Gastrocnemius medialis (tissue), 4 donors: ENCODE measurements around the gene DNAJC30. TPM values are rescaled to one million over a fixed set of nuclear protein-coding genes. Genes with fewer than 3 reads are reported as not detected.

Source experiments
- ATAC-seq, 2 donors: fragments of 150-250 bp; one replicate each; pipeline ENCODE4 v1.9.1; 2016
- DNase-seq, 2 donors: peaks; one replicate each; pipeline ENCODE4 v3.0.0-alpha.2; 2019
- H3K27ac ChIP-seq, 4 donors: fragments of 200-600 bp; sonication (generic); 1 replicate in 1 of 4; 2 replicates in 3 of 4; pipeline ENCODE4 v1.5.1; 2016 to 2018; ENCODE audit warnings: mild to moderate bottlenecking in 2 of 4, moderate library complexity in 1 of 4
- H3K27me3 ChIP-seq, 3 donors: fragments of 200-600 bp; sonication (generic) in 2 of 3; 1 replicate in 1 of 3; 2 replicates in 2 of 3; pipeline versions ENCODE4 v1.5.1 to v1.6.0; 2016 to 2019; ENCODE audit warnings: mild to moderate bottlenecking in 1 of 3, moderate library complexity in 1 of 3
- H3K36me3 ChIP-seq, 2 donors: fragments of 200-600 bp; sonication (generic) in 1 of 2; one replicate each; pipeline ENCODE4 v1.5.1; 2017 to 2018
- H3K4me1 ChIP-seq, 2 donors: fragments of 200-600 bp; sonication (generic) in 1 of 2; one replicate each; pipeline ENCODE4 v1.5.1; 2016 to 2017; ENCODE audit warnings: mild to moderate bottlenecking in 2 of 2
- H3K4me3 ChIP-seq, 4 donors: fragments of 200-600 bp; sonication (generic) in 3 of 4; 1 replicate in 1 of 4; 2 replicates in 3 of 4; pipeline ENCODE4 v1.5.1; 2016 to 2019; ENCODE audit warnings: mild to moderate bottlenecking in 2 of 4
- H3K9me3 ChIP-seq, 3 donors: fragments of 200-600 bp; sonication (generic) in 2 of 3; 1 replicate in 1 of 3; 2 replicates in 2 of 3; pipeline ENCODE4 v1.5.1; 2016 to 2019
- CTCF ChIP-seq, 5 experiments: fragments of 450-650 bp in 3 of 5; fragments of 200-600 bp in 2 of 5; sonication (generic) in 2 of 5; IDR thresholded peaks in 4 of 5; conservative IDR thresholded peaks in 1 of 5; 1 replicate in 4 of 5; 2 replicates in 1 of 5; pipeline ENCODE4 v1.5.1; 2016 to 2019; ENCODE audit warnings: antibody characterized with exemption in 5 of 5, mild to moderate bottlenecking in 3 of 5, moderate library complexity in 3 of 5
- POLR2A ChIP-seq, 2 donors: fragments of 450-650 bp; IDR thresholded peaks; one replicate each; pipeline ENCODE4 v1.6.1; 2017; ENCODE audit warnings: antibody characterized with exemption in 2 of 2, mild to moderate bottlenecking in 2 of 2, moderate library complexity in 2 of 2
- in situ Hi-C, 4 donors: fragments of 200-750 bp; cut with MboI; loops; one replicate each; pipeline versions ENCODE4 v1.15.0 to v1.8.0; 2017; ENCODE audit warnings: low sequenced_read_pairs in 4 of 4
- intact Hi-C: fragments of 100-400 bp; cut with DNase I; formaldehyde crosslinking; loops from one replicate; pipeline ENCODE4 v1.15.1; 2023; ENCODE audit warnings: low total_unique reads
- total RNA-seq, 4 donors: library from RNA; depleted of rRNA; stranded (reverse); fragments of >200 nt; gene quantifications; one replicate each; pipeline versions ENCODE4 v1.1.0 to v1.2.3, GENCODE V29; 2016

The DNAJC30 gene
- total RNA-seq, 4 donors from 2014 or later: 3.9 to 10.5 (median 5.6) TPM

DNA sequence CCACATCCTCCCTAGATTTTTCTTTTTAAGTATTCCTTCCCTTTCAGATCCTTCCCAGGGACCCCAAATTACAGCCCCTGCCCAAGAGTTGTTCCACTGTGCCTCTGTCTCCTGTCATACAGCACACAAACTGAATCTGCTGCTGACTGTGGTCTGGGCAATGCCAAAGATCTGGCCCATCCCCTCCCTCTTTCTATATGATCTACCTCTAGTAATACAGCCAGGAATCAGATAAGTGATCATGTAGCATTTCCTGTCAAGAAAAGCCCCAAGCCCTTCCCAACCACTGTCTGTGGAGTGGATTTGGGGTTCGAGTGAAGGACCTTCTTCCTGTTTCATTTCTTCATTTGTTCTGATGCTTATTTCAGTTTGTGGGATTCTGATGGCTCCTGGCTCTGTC is 29.5 kb upstream of the DNAJC30 start:
- no peak for ATAC-seq

GRCh38 chr7:73708961-73709549 is 25.8 kb upstream of the DNAJC30 start:
- Histone ChIP-seq H3K27ac (no peak overlapping the region), H3K9me3 (no peaks in the 10 kb centered on the region), H3K27me3 (no peaks in the 10 kb centered on the region), H3K4me3 (no peak overlapping the region), H3K4me1 (no peaks in the 10 kb centered on the region), H3K36me3 (no peaks in the 10 kb centered on the region)
- ATAC-seq (no peak), DNase-seq (no peak)
- in situ Hi-C loops (no loop called here), intact Hi-C loops (no loop called here)
- TF ChIP-seq POLR2A (IDR thresholded peaks at IDR 0.05) (no peak), CTCF (IDR thresholded peaks at IDR 0.05 in 4 of 5, conservative IDR thresholded peaks at IDR 0.05 in 1 of 5) (no peak)

More for the DNA sequence above, 29.5 kb upstream of the DNAJC30 start:
- Histone ChIP-seq H3K36me3 (no peaks in the 10 kb centered on the region), H3K27me3 (no peaks in the 10 kb centered on the region), H3K4me1 (peaks cover 0 to under 1% of the 10 kb centered on the region in 2 donors), H3K9me3 (no peaks in the 10 kb centered on the region), H3K4me3 (no peak overlapping the region), H3K27ac (no peak overlapping the region)
- in situ Hi-C loops: loop anchor here in 1 of 4 donors (10.0 kb wide), 1 partner anchor 98 kb away; no protein-coding TSS in a partner anchor
- intact Hi-C loops: no loop called here
- no peak for TF ChIP-seq POLR2A (IDR thresholded peaks at IDR 0.05)
- TF ChIP-seq CTCF (IDR thresholded peaks at IDR 0.05 in 4 of 5, conservative IDR thresholded peaks at IDR 0.05 in 1 of 5): no peak
- no peak for DNase-seq

GRCh38 chr7:73707045-73707631 is 23.9 kb upstream of the DNAJC30 start:
- H3K27ac ChIP-seq: no peak overlapping the region
- no peaks in the 10 kb centered on the region for H3K9me3 ChIP-seq
- TF ChIP-seq CTCF (IDR thresholded peaks at IDR 0.05 in 4 of 5, conservative IDR thresholded peaks at IDR 0.05 in 1 of 5): no peak
- no peak for TF ChIP-seq POLR2A (IDR thresholded peaks at IDR 0.05)
- DNase-seq (no peak), ATAC-seq (no peak)
- no peaks in the 10 kb centered on the region for H3K4me1 ChIP-seq
- no peaks in the 10 kb centered on the region for H3K27me3 ChIP-seq
- H3K36me3 ChIP-seq: peaks cover 0 to 7% of the 10 kb centered on the region in 2 donors
- intact Hi-C loops (no loop called here), in situ Hi-C loops (no loop called here)
- no peak overlapping the region for H3K4me3 ChIP-seq

DNA sequence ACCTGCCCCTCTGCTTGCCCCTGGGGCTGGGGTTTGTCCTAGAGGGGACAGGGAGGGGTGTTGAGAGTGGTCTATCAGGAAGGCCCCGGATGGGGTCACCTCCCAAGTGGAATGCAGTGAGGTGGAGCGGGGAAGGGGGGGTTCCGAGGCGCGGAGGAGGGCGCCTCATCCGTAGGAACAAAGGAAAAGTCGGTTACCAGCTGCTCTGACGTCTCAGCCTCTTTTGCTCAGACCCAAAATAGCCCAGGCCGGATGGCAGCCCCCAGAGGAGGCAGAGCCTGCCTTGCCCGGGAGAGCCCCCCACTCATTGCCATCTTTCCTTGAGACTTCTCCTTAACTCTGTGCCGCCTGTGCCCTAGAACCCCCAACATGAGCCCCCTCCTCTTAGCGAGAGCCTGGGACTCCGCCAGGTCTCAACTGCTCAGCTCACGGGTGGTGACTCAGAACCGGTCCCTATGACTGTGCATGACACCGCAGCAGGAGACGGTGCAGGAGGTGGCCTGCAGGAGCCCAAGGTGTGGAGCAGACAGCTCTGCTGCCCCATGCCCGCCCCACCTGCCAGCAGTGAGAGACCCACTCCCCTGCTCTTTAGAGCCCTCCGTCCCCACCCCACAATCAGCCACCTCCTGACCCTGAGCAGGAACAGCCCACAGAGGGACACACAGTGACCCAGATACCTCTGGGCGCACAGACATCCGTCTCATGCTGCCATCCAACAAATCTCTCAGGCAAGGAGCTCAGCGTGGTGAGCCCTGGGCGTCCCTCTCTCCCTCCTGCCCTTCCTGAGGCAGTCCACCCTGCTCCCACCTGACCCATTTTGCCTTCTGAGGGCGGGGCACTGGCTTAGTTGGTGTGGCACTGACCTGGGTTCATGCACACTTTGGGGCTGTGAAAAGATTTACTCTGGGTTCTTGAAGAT is 23.1 kb upstream of the DNAJC30 start:
- no peaks in the 10 kb centered on the region for H3K4me1 ChIP-seq
- peaks cover 0 to 7% of the 10 kb centered on the region in 2 donors for H3K36me3 ChIP-seq
- no peak for ATAC-seq
- intact Hi-C loops: no loop called here
- TF ChIP-seq POLR2A (IDR thresholded peaks at IDR 0.05) (no peak), CTCF (IDR thresholded peaks at IDR 0.05 in 4 of 5, conservative IDR thresholded peaks at IDR 0.05 in 1 of 5) (no peak)
- H3K27ac ChIP-seq: no peak overlapping the region
- H3K27me3 ChIP-seq: no peaks in the 10 kb centered on the region
- no peak for DNase-seq
- in situ Hi-C loops: no loop called here
- H3K9me3 ChIP-seq: no peaks in the 10 kb centered on the region
- no peak overlapping the region for H3K4me3 ChIP-seq
